ENCODE results near the gene TMEM25.

The TMEM25 gene

GRCh38 chr11:118532852-118533768 lies 2.1 kb downstream of the TMEM25 start:
- no peak for TF ChIP-seq CTCF (IDR thresholded peaks at IDR 0.05)
- Histone ChIP-seq H3K27me3 (peaks cover 39% of the 10 kb centered on the region), H3K4me1 (ENCODE audit: control insufficient read depth in 1 of 2, insufficient read depth in 1 of 2, low read depth in 1 of 2, low read length in 1 of 2) (peaks cover 14 to 16% of the 10 kb centered on the region in 2 experiments)

GRCh38 chr11:118533769-118534729 lies 3.1 kb downstream of the TMEM25 start:
- no peaks in the 10 kb centered on the region for H3K9me3 ChIP-seq
- peaks cover 14 to 16% of the 10 kb centered on the region in 2 experiments for H3K4me1 ChIP-seq (ENCODE audit: control insufficient read depth in 1 of 2, insufficient read depth in 1 of 2, low read depth in 1 of 2, low read length in 1 of 2)
- H3K4me3 ChIP-seq (ENCODE audit: low read depth in 1 of 2, low read length in 1 of 2), result no peak overlapping the region
- peaks cover 32% of the 10 kb centered on the region for H3K27me3 ChIP-seq
- H3K36me3 ChIP-seq, result no peaks in the 10 kb centered on the region
- no peak overlapping the region for H3K27ac ChIP-seq
- TF ChIP-seq CTCF (IDR thresholded peaks at IDR 0.05), result no peak

More at GRCh38 chr11:118532852-118533768, 2.1 kb downstream of the TMEM25 start:
- Histone ChIP-seq H3K9me3 (no peaks in the 10 kb centered on the region), H3K4me3 (ENCODE audit: low read depth in 1 of 2, low read length in 1 of 2) (no peak overlapping the region), H3K36me3 (no peaks in the 10 kb centered on the region), H3K27ac (no peak overlapping the region)

GRCh38 chr11:118535261-118535660 lies 4.3 kb downstream of the TMEM25 start:
- no peak overlapping the region for H3K27ac ChIP-seq
- H3K36me3 ChIP-seq, result no peaks in the 10 kb centered on the region
- H3K4me1 ChIP-seq (ENCODE audit: control insufficient read depth in 1 of 2, insufficient read depth in 1 of 2, low read depth in 1 of 2, low read length in 1 of 2), result peaks cover 13% of the 10 kb centered on the region in 2 experiments
- H3K4me3 ChIP-seq (ENCODE audit: low read depth in 1 of 2, low read length in 1 of 2), result no peak overlapping the region
- H3K9me3 ChIP-seq, result no peaks in the 10 kb centered on the region
- H3K27me3 ChIP-seq, result peaks cover 20% of the 10 kb centered on the region
- no peak for TF ChIP-seq CTCF (IDR thresholded peaks at IDR 0.05)

GRCh38 chr11:118536726-118537125 lies 5.7 kb downstream of the TMEM25 start:
- Histone ChIP-seq H3K4me1 (ENCODE audit: control insufficient read depth in 1 of 2, insufficient read depth in 1 of 2, low read depth in 1 of 2, low read length in 1 of 2) (no peaks in the 10 kb centered on the region), H3K36me3 (no peaks in the 10 kb centered on the region), H3K4me3 (ENCODE audit: low read depth in 1 of 2, low read length in 1 of 2) (no peak overlapping the region), H3K27ac (no peak overlapping the region), H3K9me3 (no peaks in the 10 kb centered on the region), H3K27me3 (peaks cover 5% of the 10 kb centered on the region)
- no peak for TF ChIP-seq CTCF (IDR thresholded peaks at IDR 0.05)

- H3K36me3 ChIP-seq, result no peaks in the 10 kb centered on the region
- H3K9me3 ChIP-seq, result no peaks in the 10 kb centered on the region
- no peak for TF ChIP-seq CTCF (IDR thresholded peaks at IDR 0.05)
- no peak overlapping the region for H3K27ac ChIP-seq
- no peak overlapping the region for H3K4me3 ChIP-seq (ENCODE audit: low read depth in 1 of 2, low read length in 1 of 2)
- H3K4me1 ChIP-seq (ENCODE audit: control insufficient read depth in 1 of 2, insufficient read depth in 1 of 2, low read depth in 1 of 2, low read length in 1 of 2), result no peaks in the 10 kb centered on the region
- no peaks in the 10 kb centered on the region for H3K27me3 ChIP-seq
Measured at GRCh38 chr11:118537409-118537980, 6.5 kb downstream of the TMEM25 start.
